Heart right ventricle (tissue), 16 donors: ENCODE results near the gene VPS13A. TPM values are rescaled to one million over a fixed set of nuclear protein-coding genes. Genes with fewer than 3 reads are reported as not detected.

Source experiments
- ATAC-seq, 8 donors: fragments of 200-7000 bp; cut with Tn5 transposase; one replicate each; pipeline ENCODE4 v1.9.1; 2020; ENCODE audit warnings: mild to moderate bottlenecking in 8 of 8, moderate library complexity in 8 of 8, moderate number of reproducible peaks in 1 of 8
- DNase-seq, 2 donors: peaks; one replicate each; pipeline ENCODE4 v3.0.0-alpha.2; 2020
- H3K27ac ChIP-seq, 10 donors: fragments of 200-600 bp; sonication (generic) in 2 of 10; one replicate each; pipeline versions ENCODE4 v1.5.0 to v1.8.0; 2020 to 2022; ENCODE audit warnings: mild to moderate bottlenecking in 3 of 10
- H3K27me3 ChIP-seq, 7 donors: fragments of 200-600 bp; one replicate each; pipeline ENCODE4 v1.8.0; 2021 to 2022; ENCODE audit warnings: mild to moderate bottlenecking in 2 of 7
- H3K36me3 ChIP-seq, 9 donors: fragments of 200-600 bp; sonication (generic) in 1 of 9; one replicate each; pipeline versions ENCODE4 v1.5.0 to v1.8.0; 2020 to 2022; ENCODE audit warnings: mild to moderate bottlenecking in 2 of 9
- H3K4me1 ChIP-seq, 9 donors: fragments of 200-600 bp; sonication (generic) in 1 of 9; one replicate each; pipeline versions ENCODE4 v1.5.0 to v1.8.0; 2020 to 2022; ENCODE audit warnings: mild to moderate bottlenecking in 4 of 9
- H3K4me3 ChIP-seq, 10 donors: fragments of 200-600 bp; sonication (generic) in 2 of 10; one replicate each; pipeline versions ENCODE4 v1.5.0 to v1.8.0; 2020 to 2022; ENCODE audit warnings: mild to moderate bottlenecking in 7 of 10, moderate library complexity in 2 of 10
- H3K9me3 ChIP-seq, 11 donors: fragments of 200-600 bp in 10 of 11; sonication (generic) in 2 of 11; one replicate each; pipeline versions ENCODE4 v1.5.0 to v1.8.0; 2013 to 2022; ENCODE audit warnings: mild to moderate bottlenecking in 2 of 11, control low read depth in 1 of 11, moderate library complexity in 1 of 11
- CTCF ChIP-seq, 9 donors: fragments of 200-600 bp; sonication (generic) in 2 of 9; IDR thresholded peaks; one replicate each; pipeline versions ENCODE4 v1.5.0 to v1.8.0; 2021 to 2022; ENCODE audit warnings: antibody characterized with exemption in 9 of 9, mild to moderate bottlenecking in 5 of 9, moderate library complexity in 1 of 9
- WGBS, 2 donors: extraction: QIAGEN DNeasy Blood & Tissue Kit; methylation state at CpG; one replicate each; pipeline ENCODE4 v1.1.7; 2013; ENCODE audit warnings: inconsistent platforms in 1 of 2; 5-methylcytosine and 5-hydroxymethylcytosine counted together
- intact Hi-C, 10 donors: fragments of 100-400 bp; cut with DNase I; formaldehyde crosslinking; loops; one replicate each; pipeline versions ENCODE4 v1.11.1 to v1.14.2; 2022
- polyA plus RNA-seq, 2 donors: library from polyadenylated mRNA; stranded (reverse); fragments of 200-250 nt; gene quantifications; one replicate each; pipeline ENCODE4 v1.2.3, GENCODE V29; 2013
- total RNA-seq, 10 donors: library from RNA; stranded (reverse); fragmentation: NEBNext Ultra II Directional in 3 of 10; extraction: Animal tissue kit (Norgen Biotek cat#: 25700) in 3 of 10; gene quantifications; one replicate each; pipeline versions ENCODE4 v1.2.1 to v1.2.4, GENCODE V29; 2021 to 2023
- donor health status: Arrhythmogenic right ventricular cardiomyopathy.
- donor health status: ischemic (EF 13 %, LVEDD 7.1; RV severe dilation, severe dysfunction).
- donor health status: healthy with polysubstance abuse.
- donor health status: DM: no; HTN: yes; CAD: no.
- donor health status: DM: no; HTN: no; CAD: no.
- donor health status: ischemic (EF 25% LVEDD 6.9; RV normal size, moderate dysfunction).
- donor health status: ischemic (EF 25% LVEDD 5.7; RV mildly dilated, moderate dysfunction).
- donor health status: healthy.
- donor health status: DM: yes; HTN: yes; CAD: no.
- donor health status: Ischemic cardiomyopathy.
- donor health status: ischemic (EF 35%, LVEDD 5.7; RV mildly dilated, moderate dysfunction).
- donor health status: nonischemic (EF 11% LVEDD 7.7; RV severe dilation, severe dysfunction).
- donor health status: DM: yes; HTN: yes; CAD: no.
- donor health status: PGD.
- donor health status: ischemic (EF 29% LVEDD 5.4; RV normal size, mild dysfunction).
- donor health status: nonischemic (EF 23%, LVEDD 6.1; RV moderate dilation, normal function).

VPS13A gene
- total and polyA plus RNA-seq, 12 donors: 6.8 to 53.2 (median 33.6) TPM

GRCh38 chr9:77218612-77219011 is 41.3 kb downstream of the VPS13A start:
- WGBS, 2 donors: 82 to 84% methylated on average over 3 of the region's 3 CpGs
- no peak for ATAC-seq
- TF ChIP-seq CTCF (IDR thresholded peaks at IDR 0.05): no peak
- H3K27ac ChIP-seq: no peak overlapping the region
- no peak overlapping the region for H3K4me3 ChIP-seq
- peaks cover 0 to 4% (median 0%) of the 10 kb centered on the region in 9 donors for H3K4me1 ChIP-seq
- intact Hi-C loops: loop anchor here in 1 of 10 donors (5.0 kb wide), 1 partner anchor 51 kb away; no protein-coding TSS in a partner anchor
- H3K9me3 ChIP-seq: no peaks in the 10 kb centered on the region
- no peaks in the 10 kb centered on the region for H3K27me3 ChIP-seq
- peaks cover 0 to 78% (median 0%) of the 10 kb centered on the region in 9 donors for H3K36me3 ChIP-seq
- DNase-seq: no peak

GRCh38 chr9:77221431-77221830 is 44.1 kb downstream of the VPS13A start:
- WGBS, 2 donors: 94% methylated on average over 3 of the region's 3 CpGs
- peaks cover 0 to 4% (median 0%) of the 10 kb centered on the region in 9 donors for H3K4me1 ChIP-seq
- H3K4me3 ChIP-seq: no peak overlapping the region
- intact Hi-C loops: loop anchor here in 1 of 10 donors (10.0 kb wide), 1 partner anchor 57 kb away; no protein-coding TSS in a partner anchor
- DNase-seq (no peak), ATAC-seq (no peak)
- H3K36me3 ChIP-seq: peaks cover 0 to 78% (median 14%) of the 10 kb centered on the region in 9 donors
- H3K9me3 ChIP-seq: no peaks in the 10 kb centered on the region
- no peak for TF ChIP-seq CTCF (IDR thresholded peaks at IDR 0.05)
- H3K27ac ChIP-seq: no peak overlapping the region
- no peaks in the 10 kb centered on the region for H3K27me3 ChIP-seq

DNA sequence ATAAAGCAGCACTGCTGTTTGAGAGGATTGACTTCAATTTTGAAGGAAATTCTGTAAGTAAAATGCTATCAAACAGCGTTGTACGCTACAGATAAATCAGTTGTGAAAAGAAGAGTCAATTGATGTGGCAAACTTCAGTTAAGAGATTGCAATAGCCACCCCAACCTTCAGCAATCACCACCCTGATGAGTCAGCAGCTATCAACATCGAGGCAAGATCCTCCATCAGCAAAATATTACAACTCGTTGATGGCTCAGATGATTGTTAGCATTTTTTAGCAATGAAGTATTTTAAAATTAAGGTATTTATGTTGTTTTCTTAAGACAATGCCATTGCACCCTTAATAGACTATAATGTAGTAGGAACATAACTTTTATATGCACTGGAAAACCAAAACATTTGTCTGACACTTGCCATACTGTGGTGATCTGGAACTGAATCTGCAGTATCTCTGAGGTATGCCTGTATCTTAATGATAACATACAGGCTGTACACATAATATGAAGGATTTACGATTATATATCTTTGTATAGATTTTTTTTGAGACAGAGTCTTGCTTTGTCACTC is 47.5 kb downstream of the VPS13A start:
- Histone ChIP-seq H3K4me1 (no peaks in the 10 kb centered on the region), H3K27me3 (no peaks in the 10 kb centered on the region), H3K4me3 (no peak overlapping the region), H3K27ac (no peak overlapping the region), H3K9me3 (no peaks in the 10 kb centered on the region), H3K36me3 (peaks cover 0 to 100% (median 25%) of the 10 kb centered on the region in 9 donors)
- DNase-seq: no peak
- WGBS, 2 donors: 81 to 84% methylated on average over 5 of the region's 5 CpGs
- no peak for ATAC-seq
- intact Hi-C loops: loop anchor here in 1 of 10 donors (10.0 kb wide), 1 partner anchor 60 kb away; no protein-coding TSS in a partner anchor
- no peak for TF ChIP-seq CTCF (IDR thresholded peaks at IDR 0.05)

DNA sequence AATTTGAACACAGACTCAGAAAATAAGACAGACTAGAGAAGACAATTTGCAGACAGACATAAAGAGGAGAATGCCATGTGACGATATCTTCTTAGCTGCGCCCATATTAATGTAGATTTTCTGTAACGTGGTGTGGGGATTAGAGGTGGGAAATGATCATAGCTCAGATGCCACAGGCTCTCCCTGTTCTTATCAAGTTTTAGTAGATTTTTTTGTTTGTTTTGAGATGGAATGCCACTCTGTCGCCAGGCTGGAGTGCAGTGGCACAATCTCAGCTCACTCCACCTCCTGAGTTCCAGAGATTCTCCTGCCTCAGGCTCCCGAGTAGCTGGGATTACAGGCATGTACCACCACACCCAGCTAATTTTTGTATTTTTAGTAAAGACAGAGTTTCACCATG is 59.4 kb downstream of the VPS13A start:
- no peak overlapping the region for H3K27ac ChIP-seq
- ATAC-seq: no peak
- DNase-seq: no peak
- no peak overlapping the region for H3K4me3 ChIP-seq
- TF ChIP-seq CTCF (IDR thresholded peaks at IDR 0.05): no peak
- no peaks in the 10 kb centered on the region for H3K4me1 ChIP-seq
- no peaks in the 10 kb centered on the region for H3K27me3 ChIP-seq
- H3K36me3 ChIP-seq: peaks cover 0 to 43% (median 10%) of the 10 kb centered on the region in 9 donors
- WGBS, 2 donors: 72 to 79% methylated on average over 5 of the region's 5 CpGs
- no peaks in the 10 kb centered on the region for H3K9me3 ChIP-seq
- intact Hi-C loops: no loop called here
